NCI-H1105 treated with DMSO at 0.1 percent for 48 hours (cell line): Measurements from ENCODE around the gene MPZL3.
"Not testable (repeated sequence)": the region's sequence is repeated elsewhere in the genome, so short reads cannot be mapped to it uniquely, and the experiment has no call there.

Experiments
- DNase-seq: peaks from one replicate; lab custom pipeline; 2025; lab: John Stamatoyannopoulos, UW

MPZL3 gene

DNA sequence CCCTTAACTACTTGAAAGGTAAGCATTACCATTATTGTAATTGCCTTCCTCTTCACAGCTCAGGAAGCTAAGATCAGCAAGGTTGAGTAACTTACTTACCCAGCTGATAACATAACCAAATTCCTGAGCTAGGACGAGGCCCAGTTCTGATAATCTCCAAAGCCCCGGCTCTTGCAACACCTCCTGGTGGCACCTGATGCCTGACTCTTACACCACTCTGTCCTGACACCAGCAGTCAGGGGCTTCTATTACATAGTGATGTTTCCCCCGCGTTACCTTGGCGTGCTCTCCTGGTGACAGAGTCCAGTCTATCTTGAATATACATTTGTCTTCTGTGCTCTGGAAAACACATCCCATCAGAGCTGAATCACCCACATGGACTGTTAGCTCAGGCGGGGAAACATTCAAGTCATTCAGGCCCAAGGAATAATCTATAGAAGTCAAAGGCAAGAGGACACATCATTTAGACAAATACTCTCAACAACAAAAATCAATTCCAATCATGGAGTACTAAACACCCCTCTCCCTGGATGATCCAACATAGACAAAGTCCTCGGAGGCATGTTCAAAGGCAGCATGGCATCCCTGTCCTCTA, 39.9 kb downstream of the MPZL3 start:
- no peak for DNase-seq

DNA sequence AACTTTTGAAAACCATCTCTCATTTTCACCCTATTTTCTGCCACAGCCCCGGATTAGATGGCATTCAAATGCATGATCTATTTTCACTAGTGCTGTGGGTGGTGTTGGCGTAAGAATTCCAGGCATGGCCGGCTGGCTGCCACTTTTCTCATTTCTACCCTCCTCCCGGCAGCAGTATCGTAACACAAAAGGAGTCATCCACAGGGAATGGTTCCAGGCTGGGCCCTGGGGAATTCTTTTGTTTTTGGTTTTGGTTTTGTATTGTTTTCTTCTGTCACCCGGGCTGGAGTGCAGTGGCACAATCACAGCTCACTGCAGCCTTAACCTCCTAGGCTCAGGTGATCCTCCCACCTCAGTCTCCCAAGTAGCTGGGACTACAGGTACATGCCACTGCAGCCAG, 41.2 kb downstream of the MPZL3 start:
- no peak for DNase-seq

DNA sequence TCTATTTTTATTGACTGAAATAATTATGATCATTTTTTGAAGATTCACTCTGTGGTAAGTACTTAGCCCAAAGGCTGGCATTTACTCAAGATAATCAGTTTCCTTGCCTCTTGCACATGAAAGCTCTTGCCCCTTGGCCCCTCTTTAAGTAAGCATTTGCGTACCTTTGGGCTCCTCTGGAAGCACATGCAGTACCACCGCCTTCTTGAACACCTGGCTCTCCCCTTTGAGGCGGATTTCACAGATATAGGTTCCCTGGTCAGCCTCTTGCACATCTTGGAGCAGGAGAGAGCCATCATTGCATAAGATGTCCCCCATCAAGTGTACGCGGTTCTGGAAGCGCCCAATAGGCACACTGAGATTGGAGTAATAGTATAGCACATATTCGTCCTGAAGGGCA, 41.8 kb downstream of the MPZL3 start:
- no peak for DNase-seq

DNA sequence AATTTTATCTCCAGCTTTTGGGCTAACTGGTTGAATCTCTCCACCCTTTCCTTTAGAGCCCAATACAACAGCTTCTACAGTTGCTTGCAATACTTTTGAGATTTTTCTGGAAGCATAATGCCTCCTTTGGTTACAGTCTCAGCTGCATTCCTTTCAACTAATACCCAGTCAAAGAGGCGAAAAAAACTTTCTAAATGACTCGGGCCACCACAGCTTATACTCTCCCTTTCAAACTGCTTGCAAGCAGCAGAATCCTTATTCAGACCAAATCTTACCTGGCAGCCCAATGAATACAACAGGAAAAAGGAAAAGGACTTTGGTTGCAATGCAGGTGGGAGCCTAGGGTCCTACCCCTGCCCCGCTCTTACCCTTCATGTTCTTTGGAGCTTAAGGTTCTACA, 43.1 kb downstream of the MPZL3 start:
- no peak for DNase-seq

DNA sequence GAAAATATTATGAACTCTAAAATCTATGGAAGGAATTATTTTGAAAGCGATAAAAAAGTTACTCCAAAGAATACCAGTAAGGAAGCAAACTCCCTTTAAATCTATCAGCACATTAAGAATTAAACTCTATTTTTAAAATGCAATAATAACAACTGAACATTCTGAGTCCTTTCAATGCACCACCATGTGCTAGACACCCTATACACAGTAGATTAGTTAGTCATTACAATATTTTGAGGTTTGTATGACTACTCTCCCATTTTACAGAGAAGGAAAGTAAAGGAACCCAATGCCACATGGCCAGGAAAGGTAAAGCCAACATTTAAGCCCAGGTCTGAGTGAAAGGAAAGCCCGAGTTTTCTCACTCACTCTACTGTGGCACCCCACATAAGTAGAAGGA, 45.1 kb downstream of the MPZL3 start:
- no peak for DNase-seq

DNA sequence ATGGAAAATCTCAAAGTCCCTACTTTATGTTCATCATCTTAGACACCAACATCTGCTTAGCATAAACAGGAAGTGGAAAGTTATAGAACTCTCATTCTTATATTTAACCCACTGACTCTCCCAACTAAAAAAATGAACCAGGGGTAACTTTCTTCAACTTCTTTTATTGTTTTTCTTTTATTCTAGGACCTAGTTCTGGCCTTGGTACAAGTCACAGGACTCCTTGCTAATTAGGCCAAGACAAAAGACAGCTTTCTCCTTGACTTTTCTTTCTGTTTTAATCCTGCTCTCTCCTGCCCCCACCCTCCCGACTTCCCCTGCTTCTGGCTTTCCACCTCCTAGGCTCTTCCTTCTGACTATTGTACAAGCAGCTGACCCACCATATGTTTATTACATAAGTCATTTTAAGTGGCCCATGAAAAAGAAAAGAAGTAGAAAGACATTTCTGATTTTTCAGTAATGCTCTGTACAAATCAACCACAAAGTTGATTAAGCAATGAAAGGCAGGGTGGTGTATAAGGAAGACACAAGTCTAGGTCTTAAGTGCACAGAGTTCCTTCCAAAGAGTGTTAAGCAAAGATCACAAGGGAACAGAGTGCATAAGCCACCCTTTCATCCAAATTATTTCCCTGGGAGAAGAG, 45.7 kb downstream of the MPZL3 start:
- no peak for DNase-seq

DNA sequence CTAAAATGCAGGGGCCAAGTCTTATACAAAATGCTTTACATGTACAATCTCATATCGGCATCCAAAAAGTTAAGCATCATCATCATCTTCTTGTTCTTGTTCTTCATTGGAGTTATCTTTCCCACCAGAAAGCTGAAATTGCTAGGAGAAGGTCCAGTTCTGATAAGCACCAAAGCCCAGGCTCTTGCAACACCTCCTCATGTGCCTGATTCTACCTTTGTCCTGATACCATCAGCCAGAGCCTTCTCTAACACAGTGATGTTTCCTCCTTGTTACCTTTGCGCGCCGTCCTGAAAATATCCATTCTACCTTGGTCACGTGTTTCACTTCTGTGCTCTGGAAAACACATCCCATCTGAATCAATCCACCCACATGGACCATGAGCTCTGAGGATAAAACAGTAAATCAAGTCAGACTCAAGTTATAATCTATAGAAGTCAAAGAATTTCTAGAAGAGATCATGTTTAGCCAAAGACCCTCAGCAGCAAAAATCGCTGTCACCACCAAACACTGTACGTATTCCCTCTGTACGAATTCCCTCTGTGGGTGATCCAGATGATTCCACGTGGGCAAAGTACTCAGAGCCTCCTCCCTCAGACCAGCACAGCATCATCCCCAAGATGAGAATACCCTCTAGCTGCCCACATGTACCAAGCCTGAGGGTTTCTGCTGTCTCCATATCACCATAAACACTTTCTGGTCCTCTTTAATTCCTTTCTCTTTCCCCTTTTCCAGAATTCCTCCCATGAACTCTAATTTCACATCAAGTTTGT, 46.4 kb downstream of the MPZL3 start:
- DNase-seq = no peak

DNA sequence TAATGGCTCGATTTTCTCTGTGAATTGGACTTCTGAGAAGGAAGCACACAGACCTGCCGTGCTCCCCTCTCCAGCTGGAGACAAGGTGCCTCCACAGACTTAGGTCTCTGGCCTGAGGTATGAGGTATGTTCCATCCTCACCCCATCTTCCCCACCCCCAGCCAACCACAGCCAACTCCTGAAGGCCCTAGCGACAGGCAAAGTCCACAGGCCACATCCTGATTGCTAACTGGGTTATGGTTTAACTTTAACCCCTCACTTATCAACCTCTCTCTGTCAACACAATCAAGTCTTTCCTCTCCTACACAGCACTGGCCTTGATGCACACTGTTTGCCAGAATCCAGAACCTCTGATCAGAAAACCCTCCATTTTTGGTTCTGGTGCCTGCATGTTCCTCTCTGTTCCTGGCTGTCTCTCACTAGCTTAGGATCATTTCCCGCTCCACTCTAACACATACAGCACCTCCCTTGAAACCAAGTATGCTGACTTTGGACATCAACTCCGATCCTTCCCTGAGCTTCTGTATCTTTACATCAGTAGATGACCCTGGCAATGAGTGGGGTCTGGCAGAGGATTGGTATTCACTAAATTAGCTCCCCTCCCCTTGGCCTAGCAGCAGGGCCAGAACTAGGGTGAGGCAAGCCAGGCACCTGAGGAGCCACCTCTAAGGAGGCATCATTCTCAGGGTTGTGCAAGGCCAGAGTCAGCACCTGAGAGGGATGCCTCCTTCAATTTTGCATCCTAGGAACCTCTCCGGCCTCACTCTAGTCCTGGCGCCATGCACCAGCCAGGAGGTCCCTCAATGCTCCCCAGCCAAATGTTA, 49.4 kb downstream of the MPZL3 start:
- no peak for DNase-seq

DNA sequence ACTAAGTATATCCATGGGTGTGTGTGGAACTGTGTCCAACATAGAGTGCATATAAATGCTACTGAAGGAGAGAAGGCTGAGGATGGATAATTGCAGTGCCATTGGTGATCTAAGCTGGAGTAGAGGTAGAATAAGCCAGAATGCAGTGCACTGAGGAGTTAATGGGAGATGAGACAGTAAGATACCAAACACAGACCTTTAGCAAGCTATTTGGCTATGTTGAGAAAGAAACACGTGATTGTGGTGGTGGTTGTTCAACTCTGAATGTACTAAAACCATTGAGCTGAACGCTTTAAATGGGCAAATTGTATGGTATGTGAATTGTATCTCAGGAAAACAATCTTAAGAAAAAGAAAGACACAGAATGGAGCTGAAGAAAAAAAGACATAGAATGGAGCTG, 50.2 kb downstream of the MPZL3 start:
- no peak for DNase-seq

DNA sequence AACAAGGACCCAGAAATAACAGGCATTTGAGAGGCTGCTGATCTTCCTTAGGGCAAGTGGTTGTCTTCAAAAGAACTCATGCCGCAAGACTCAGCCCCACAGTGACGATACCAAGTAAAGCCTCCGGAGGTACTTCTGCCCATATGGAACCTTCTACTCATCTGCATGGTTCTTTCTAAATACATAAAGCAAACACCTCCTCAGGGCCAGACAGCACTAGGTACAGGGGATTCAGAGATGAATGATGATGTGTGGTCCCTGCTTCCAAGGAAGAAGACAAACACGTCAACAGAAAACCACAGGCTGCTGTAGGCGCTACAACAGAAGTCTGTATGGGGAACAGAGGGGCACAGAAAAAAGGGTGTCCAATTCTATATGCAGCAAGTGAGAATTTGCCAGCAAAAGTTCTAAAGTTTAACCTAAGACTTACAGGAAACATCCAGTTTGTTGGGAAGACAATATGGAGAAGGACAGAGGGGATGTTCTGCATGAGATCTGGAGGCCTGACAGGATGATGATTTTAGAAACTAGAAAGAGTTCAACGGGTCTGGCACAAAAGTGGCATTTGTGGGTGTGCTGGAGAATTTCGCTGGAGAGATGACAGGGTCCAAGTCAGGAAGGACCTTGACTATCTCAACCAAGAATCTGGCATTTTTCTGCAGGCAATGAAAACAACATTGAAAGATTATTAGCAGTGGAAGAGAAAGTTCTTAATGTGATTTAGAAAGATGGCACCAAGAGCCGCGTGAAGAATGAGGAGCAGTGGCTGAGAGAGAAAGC, 51.1 kb downstream of the MPZL3 start:
- DNase-seq = no peak

DNA sequence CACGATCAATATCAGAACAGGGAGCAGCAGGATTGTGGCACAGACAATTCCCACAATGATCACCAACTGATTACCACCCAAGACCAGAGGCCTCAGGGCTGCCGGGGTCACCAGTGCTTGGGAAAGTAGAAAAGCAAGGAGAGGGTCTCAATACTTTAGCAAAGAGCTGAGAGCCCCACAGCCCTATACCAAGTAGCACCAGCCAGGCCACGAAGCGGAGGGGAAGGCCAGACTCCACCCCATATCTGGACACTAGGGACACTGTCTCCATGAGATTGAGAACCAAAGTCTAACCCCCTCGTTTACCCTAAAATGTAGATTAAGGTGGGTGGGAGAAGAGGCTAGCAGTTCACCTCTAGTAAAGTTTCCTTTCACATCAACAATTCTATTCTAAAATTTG, 51.7 kb downstream of the MPZL3 start:
- DNase-seq = no peak

DNA sequence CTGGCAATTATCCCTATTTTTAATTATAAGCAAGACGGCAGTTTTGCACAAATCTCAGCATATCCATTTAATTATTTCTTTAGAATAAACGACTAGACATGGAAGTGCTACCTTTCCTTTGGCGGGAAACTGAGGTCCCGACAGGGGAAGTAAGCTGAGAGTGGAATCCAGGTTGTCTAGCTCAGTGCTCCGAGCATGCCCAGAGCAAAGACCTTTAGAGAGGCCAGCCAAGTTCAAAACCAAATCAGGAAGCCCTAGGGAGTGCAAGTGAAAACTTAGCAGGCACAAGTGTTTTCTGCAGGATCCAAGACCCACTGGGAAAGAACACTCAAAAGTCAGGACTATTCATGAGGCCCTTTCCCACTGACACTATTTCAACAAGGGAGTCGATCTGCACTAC, 53.0 kb downstream of the MPZL3 start:
- DNase-seq = no peak

DNA sequence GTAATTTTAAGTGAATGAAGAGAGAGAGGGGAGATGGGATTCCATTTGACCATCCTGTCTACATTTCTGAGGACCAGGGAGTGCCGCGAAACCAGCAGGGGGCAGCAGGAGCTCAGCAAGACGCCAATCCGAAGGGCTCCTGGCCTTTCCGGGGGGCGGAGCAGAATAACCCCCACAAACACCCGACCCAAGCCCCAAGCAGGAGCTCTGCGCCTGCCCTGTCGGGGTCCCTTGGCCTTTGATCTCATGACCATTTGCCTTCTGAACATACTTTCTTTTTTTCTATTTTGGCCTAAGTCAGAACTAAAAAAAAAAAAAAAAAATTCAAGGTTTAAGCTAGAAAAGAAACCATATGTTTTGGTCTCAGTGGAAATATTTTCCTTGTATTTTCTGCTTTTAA, 53.8 kb downstream of the MPZL3 start:
- peak; percentile 81 for DNase-seq

DNA sequence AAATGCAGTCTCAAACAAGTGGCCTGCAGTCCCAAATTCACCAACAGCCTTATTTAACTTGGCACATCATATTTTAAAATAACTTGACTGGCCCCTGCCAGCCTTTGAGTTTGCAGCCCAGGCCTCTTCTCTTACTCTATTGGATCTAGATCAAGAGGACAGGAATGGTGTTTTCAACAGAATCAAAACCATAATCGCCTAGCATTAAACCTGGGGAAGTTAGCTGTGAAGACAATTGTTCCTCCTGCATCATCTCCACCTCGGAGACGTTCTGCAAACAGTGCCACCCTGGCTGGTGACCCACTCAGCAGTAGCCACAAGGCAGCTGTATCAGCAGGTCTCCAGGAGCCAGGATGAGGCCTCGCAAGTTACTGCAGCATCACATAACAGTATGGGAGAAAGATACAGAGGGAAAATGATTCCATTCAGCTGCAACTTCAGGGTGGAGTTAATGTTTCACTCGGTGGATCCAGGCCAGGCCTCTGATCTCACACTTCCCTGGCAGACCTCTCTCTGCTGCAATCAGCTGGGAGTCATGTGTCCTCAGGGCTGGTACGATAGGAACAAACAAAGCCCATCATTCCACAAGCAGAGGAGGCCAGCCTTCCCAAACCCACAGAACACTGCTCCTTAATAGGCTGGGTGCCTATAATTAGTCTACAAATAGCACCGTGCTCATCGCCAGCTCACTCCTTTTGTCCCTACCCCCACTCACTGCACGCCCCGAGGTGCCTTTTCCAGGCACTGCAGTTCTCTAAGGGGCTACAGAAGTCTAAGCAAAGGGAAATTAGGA, 57.1 kb downstream of the MPZL3 start:
- DNase-seq = peak; percentile 82

DNA sequence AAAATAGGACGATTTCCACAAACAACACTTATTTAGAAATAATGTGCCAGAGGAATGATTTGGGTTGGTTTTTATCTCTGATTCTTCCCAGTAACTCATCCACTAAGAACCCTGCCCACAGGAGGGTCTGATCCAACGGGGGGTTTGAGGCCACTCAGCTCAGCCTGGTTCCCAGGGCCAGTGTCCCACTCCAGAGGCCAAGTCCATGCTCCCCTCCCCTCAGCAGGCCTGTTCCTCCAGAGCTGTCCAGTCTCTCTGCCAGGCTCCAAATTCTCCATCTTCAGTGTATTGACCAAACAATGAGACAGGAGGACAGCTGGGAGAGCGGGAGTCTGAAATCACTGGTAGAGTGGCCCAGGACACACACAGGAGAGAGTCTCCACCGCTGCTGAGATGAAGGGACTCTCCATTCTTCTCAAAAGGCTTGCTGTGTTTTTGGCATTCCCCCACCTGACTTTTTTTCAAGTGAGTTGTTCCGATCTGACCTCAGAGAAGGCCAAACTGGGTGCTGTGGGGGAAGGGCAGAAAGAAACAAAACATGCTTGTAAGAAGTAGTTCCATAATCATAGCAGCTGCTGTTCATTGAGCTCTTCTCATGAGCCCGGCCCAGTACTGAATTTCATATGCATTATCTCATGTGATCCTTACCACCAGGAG, 58.1 kb downstream of the MPZL3 start:
- DNase-seq = no peak

DNA sequence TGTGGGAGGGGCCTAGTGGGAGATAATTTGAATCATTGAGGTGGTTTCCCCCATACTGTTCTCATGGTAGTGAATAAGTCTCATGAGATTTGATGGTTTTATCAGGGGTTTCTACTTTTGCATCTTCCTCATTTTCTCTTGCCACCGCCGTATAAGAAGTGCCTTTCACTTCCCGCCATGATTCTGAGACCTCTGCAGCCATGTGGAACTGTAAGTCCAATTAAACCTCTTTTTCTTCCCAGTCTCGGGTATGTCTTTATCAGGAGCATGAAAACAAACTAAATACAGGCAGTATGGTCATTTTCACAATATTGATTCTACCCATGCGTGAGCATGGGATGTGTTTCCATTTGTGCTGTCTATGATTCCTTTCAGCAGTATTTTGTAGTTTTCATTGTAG, 59.3 kb downstream of the MPZL3 start:
- not testable (repeated sequence) for DNase-seq

DNA sequence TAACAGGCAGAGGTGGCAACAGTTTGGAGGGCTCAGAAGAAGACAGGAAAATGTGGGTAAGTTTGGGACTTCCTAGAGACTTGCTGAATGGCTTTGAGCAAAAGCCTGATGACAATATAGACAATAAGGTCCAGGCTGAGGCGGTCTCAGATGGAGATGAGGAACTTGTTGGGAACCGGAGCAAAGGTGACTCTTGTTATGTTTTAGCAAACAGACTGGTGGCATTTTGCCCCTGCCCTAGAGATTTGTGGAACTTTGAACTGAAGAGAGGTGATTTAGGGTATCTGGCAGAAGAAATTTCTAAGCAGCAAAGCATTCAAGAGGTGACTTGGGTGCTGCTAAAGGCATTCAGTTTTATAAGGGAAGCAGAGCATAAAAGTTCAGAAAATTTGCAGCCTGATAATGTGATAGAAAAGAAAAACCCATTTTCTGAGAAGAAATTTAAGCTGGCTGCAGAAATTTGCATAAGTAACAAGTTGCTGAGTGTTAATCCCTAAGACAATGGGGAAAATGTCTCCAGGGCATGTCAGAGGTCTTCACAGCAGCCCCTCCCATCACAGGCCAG, 61.1 kb downstream of the MPZL3 start:
- DNase-seq = not testable (repeated sequence)

DNA sequence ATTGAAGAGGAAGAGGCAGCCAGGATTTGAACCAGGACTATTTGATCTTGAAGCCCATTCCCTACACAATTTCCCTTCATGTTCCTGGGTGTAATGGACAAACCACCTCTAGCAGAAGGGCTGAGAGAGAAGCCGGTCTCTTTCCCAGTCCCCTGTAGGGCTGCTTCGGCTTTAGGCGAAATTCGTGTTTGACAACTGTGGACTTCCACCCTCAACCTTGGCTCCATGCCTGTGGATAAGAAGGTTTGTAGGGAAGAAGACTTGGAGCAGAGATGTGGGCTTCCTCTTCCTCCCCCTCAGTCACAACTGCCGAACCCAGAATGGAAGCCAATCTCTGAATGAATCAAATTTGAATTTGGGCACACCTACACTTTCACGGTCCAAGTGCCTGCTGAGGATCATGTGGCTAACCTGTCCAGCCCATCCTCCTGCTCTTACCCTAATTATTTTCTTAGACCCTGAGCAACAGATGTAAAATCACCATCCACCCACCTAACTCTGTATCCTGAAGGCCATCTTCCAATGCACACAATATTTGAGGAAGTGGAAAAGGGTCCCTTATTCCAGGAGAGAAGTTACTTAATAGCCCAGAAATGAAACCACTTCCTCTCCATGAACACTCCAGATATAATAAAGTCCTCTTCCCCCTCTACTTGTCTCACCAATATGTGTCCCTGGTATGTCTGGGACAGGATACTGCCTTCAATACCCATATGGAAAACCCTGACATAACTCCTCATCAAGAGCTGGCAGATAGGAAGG, 65.6 kb downstream of the MPZL3 start:
- DNase-seq = no peak
